A673 (cell line): ENCODE data around the gene HMBS. TPM values are rescaled to one million over a fixed set of nuclear protein-coding genes. Genes with fewer than 3 reads are reported as not detected.

Experiments
- BruUV-seq: library from RNA; stranded (reverse); fragments of 400-500 nt; replicated peaks from 2 replicates; lab custom pipeline; 2021; lab: Mats Ljungman, UMichigan
- CTCF ChIA-PET: fragments of 300-600 bp; sonication (Branson Sonifier 250); formaldehyde crosslinking; loops from one replicate; lab custom pipeline; 2022; ENCODE audit warnings: antibody characterized with exemption; lab: Charles Lee
- POLR2A ChIA-PET: fragments of 300-600 bp; sonication (Branson Sonifier 250); formaldehyde crosslinking; loops from one replicate; lab custom pipeline; 2022; ENCODE audit warnings: antibody characterized with exemption; ENCODE audit not compliant: low non-redundant PET; lab: Charles Lee
- DNase-seq: peaks from one replicate; pipeline ENCODE4 v3.0.0-alpha.2; 2015; ENCODE audit warnings: low spot score
- H3K27ac ChIP-seq: fragments of 200-600 bp; sonication (generic); 2 replicates; pipeline ENCODE4 v1.5.1; 2016; ENCODE audit warnings: mixed run types, low read depth, mild to moderate bottlenecking, mixed read lengths, antibody characterized with exemption, low read length; ENCODE audit not compliant: poor library complexity, severe bottlenecking
- H3K27me3 ChIP-seq: fragments of 200-600 bp; sonication (generic); replicated peaks from 2 replicates; pipeline ENCODE4 v1.6.1; 2017; ENCODE audit warnings: mixed run types, low read depth, mild to moderate bottlenecking, mixed read lengths, antibody characterized with exemption, low read length; ENCODE audit not compliant: insufficient read depth, poor library complexity
- H3K36me3 ChIP-seq: fragments of 200-600 bp; sonication (generic); 2 replicates; pipeline ENCODE4 v1.6.1; 2016; ENCODE audit warnings: mixed run types, mild to moderate bottlenecking, mixed read lengths, antibody characterized with exemption, low read length; ENCODE audit not compliant: insufficient read depth, poor library complexity, severe bottlenecking
- H3K4me1 ChIP-seq: fragments of 200-600 bp; sonication (generic); 2 replicates; pipeline ENCODE4 v1.6.1; 2017; ENCODE audit warnings: mixed run types, mild to moderate bottlenecking, mixed read lengths, antibody characterized with exemption, low read length; ENCODE audit not compliant: insufficient read depth, poor library complexity, severe bottlenecking
- H3K4me3 ChIP-seq: fragments of 200-600 bp; sonication (generic); 2 replicates; pipeline ENCODE4 v1.5.1; 2016; ENCODE audit warnings: low read depth, mixed run types, mild to moderate bottlenecking, mixed read lengths, low read length; ENCODE audit not compliant: poor library complexity, severe bottlenecking
- H3K9me3 ChIP-seq: fragments of 200-600 bp; sonication (generic); 2 replicates; pipeline ENCODE4 v1.6.1; 2016; ENCODE audit warnings: mixed run types, low read depth, mild to moderate bottlenecking, mixed read lengths, antibody characterized with exemption, low read length; ENCODE audit not compliant: poor library complexity, severe bottlenecking
- CTCF ChIP-seq: fragments of 300-800, 200-600 bp; sonication (generic); conservative IDR thresholded peaks from 2 replicates; pipeline ENCODE4 v1.5.1; 2017; ENCODE audit warnings: low read depth, mild to moderate bottlenecking, antibody characterized with exemption, low read length, moderate library complexity, mixed read lengths
- EZH2 ChIP-seq: fragments of 200-600 bp; sonication (generic); IDR thresholded peaks from 2 replicates; pipeline ENCODE4 v1.6.1; 2017; ENCODE audit warnings: borderline replicate concordance, low read depth, mild to moderate bottlenecking, mixed read lengths, antibody characterized with exemption, low read length; ENCODE audit not compliant: poor library complexity, severe bottlenecking
- intact Hi-C: fragments of 100-400 bp; cut with micrococcal nuclease; formaldehyde crosslinking; loops from one replicate; pipeline ENCODE4 v1.10.0; 2022; ENCODE audit not compliant: unreplicated experiment
- total RNA-seq: library from RNA; stranded (reverse); gene quantifications from 2 replicates; pipeline ENCODE4 v1.2.3, GENCODE V29; 2021

Gene HMBS
- total RNA-seq, 1 experiment from 2014 or later: 72.5 TPM

GRCh38 chr11:119091966-119092879 lies 7.5 kb downstream of the HMBS start:
- CTCF ChIA-PET: no interaction called here
- H3K27ac ChIP-seq: peak overlapping the region; percentile 95

GRCh38 chr11:119092880-119093842 lies 8.5 kb downstream of the HMBS start:
- Histone ChIP-seq H3K27ac (peak overlapping the region; percentile 95), H3K4me3 (peak overlapping the region; percentile 92), H3K4me1 (peaks cover 29% of the 10 kb centered on the region), H3K36me3 (peaks cover 61% of the 10 kb centered on the region), H3K9me3 (no peaks in the 10 kb centered on the region), H3K27me3 (no peaks in the 10 kb centered on the region)
- peak; percentile 28 for DNase-seq
- BruUV-seq: no TSS peak
- ChIA-PET CTCF (no interaction called here), POLR2A (interaction anchor here (0.6 to 0.7 kb wide), 2 partner anchors 55 to 76 kb away, joined by 3 read pairs; no protein-coding TSS in a partner anchor)
- intact Hi-C loops: no loop called here
- TF ChIP-seq EZH2 (no peak), CTCF (no peak)

More at GRCh38 chr11:119091966-119092879, 7.5 kb downstream of the HMBS start:
- TF ChIP-seq EZH2: no peak
- TF ChIP-seq CTCF: no peak
- H3K4me3 ChIP-seq: peak overlapping the region; percentile 92
- no TSS peak for BruUV-seq
- peaks cover 29% of the 10 kb centered on the region for H3K4me1 ChIP-seq
- intact Hi-C loops: no loop called here
- POLR2A ChIA-PET: interaction anchor here (0.6 kb wide), 1 partner anchor 75 kb away, joined by 3 read pairs; no protein-coding TSS in a partner anchor
- H3K27me3 ChIP-seq: no peaks in the 10 kb centered on the region
- DNase-seq: peak; percentile 30
- no peaks in the 10 kb centered on the region for H3K9me3 ChIP-seq
- peaks cover 51% of the 10 kb centered on the region for H3K36me3 ChIP-seq
